WTC11 (cell line): Measurements from ENCODE around the gene OR9Q1.

Source experiments
- EMX1 ChIP-seq: fragments of 250-450 bp; sonication (Bioruptor Pico); IDR thresholded peaks from 2 replicates; pipeline ENCODE4 v1.8.0; 2021; ENCODE audit warnings: mild to moderate bottlenecking
- IRF2 ChIP-seq: sonication (generic); formaldehyde crosslinking; IDR thresholded peaks from 2 replicates; pipeline ENCODE4 v1.8.0; 2022; ENCODE audit warnings: low read depth, missing genetic modification reagents, borderline replicate concordance
- ZNF138 ChIP-seq: sonication (generic); formaldehyde crosslinking; conservative IDR thresholded peaks from 2 replicates; pipeline ENCODE4 v1.8.1; 2022; ENCODE audit warnings: mild to moderate bottlenecking, moderate library complexity, missing genetic modification reagents
- TF ChIP-seq, protein P1 (sequence below): sonication (generic); formaldehyde crosslinking; IDR thresholded peaks from 2 replicates; pipeline ENCODE4 v1.8.0; 2022; ENCODE audit warnings: mild to moderate bottlenecking, missing genetic modification reagents

GRCh38 chr11:58004664-58005063 is 19.0 kb upstream of the OR9Q1 start:
- TF ChIP-seq EMX1 (CRISPR knock-in tag) (no peak), ZNF138 (no peak), IRF2 (CRISPR knock-in tag) (no peak)
- TF ChIP-seq, protein P1, sequence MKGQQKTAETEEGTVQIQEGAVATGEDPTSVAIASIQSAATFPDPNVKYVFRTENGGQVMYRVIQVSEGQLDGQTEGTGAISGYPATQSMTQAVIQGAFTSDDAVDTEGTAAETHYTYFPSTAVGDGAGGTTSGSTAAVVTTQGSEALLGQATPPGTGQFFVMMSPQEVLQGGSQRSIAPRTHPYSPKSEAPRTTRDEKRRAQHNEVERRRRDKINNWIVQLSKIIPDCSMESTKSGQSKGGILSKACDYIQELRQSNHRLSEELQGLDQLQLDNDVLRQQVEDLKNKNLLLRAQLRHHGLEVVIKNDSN (CRISPR knock-in tag), result no peak
